ENCODE results near the gene DSP.

The DSP gene, protein sequence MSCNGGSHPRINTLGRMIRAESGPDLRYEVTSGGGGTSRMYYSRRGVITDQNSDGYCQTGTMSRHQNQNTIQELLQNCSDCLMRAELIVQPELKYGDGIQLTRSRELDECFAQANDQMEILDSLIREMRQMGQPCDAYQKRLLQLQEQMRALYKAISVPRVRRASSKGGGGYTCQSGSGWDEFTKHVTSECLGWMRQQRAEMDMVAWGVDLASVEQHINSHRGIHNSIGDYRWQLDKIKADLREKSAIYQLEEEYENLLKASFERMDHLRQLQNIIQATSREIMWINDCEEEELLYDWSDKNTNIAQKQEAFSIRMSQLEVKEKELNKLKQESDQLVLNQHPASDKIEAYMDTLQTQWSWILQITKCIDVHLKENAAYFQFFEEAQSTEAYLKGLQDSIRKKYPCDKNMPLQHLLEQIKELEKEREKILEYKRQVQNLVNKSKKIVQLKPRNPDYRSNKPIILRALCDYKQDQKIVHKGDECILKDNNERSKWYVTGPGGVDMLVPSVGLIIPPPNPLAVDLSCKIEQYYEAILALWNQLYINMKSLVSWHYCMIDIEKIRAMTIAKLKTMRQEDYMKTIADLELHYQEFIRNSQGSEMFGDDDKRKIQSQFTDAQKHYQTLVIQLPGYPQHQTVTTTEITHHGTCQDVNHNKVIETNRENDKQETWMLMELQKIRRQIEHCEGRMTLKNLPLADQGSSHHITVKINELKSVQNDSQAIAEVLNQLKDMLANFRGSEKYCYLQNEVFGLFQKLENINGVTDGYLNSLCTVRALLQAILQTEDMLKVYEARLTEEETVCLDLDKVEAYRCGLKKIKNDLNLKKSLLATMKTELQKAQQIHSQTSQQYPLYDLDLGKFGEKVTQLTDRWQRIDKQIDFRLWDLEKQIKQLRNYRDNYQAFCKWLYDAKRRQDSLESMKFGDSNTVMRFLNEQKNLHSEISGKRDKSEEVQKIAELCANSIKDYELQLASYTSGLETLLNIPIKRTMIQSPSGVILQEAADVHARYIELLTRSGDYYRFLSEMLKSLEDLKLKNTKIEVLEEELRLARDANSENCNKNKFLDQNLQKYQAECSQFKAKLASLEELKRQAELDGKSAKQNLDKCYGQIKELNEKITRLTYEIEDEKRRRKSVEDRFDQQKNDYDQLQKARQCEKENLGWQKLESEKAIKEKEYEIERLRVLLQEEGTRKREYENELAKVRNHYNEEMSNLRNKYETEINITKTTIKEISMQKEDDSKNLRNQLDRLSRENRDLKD (N-terminal part only)

DNA sequence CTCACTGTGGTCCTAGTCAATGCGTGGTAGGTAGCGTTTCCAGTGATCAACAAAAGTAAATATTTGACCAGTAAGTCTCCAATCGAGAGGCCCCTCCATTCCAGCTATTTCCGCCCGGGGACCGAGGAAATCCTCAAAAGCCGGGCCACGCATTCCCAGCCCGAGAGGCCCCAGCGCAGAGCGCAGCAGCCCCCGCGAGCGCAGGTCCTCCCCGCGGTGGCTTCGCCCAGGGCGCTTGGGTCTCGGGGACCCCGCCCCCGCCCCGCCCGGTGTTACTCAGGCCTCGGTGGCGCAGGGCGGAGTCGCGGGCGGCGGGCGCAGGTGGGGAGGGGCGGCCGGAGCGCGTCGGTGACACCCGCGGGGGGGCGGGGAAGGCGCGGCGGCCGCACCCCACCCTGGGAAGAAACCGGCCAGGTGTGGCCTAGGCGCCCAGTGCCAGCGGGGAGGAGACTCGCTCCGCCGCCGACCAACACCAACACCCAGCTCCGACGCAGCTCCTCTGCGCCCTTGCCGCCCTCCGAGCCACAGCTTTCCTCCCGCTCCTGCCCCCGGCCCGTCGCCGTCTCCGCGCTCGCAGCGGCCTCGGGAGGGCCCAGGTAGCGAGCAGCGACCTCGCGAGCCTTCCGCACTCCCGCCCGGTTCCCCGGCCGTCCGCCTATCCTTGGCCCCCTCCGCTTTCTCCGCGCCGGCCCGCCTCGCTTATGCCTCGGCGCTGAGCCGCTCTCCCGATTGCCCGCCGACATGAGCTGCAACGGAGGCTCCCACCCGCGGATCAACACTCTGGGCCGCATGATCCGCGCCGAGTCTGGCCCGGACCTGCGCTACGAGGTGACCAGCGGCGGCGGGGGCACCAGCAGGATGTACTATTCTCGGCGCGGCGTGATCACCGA, at the start of gene DSP:
Gene DSP (plus strand): TSS at position 497 of the 890 bp plus-strand sequence. CDS start 245 bp downstream, at position 742.
- DNase-seq, result no peak

DNA sequence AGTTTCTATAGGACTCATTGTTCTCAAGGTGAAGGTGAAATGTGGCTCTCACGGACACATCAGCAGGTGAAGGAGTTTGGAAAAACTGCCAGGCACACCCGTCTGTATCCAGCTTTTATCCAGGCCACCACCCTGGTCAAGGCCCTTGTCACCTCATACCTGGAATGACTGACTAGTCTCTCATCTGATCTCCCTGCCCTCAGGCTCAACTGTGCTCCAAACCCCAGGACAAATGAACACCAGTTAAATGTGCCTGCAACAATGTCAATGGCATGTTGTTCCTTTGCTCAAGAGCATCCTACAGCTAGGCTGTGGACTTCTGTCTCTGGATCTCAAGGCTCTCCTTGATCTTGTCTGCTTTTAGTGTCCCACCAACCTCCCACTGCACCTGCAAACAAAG, 47.6 kb upstream of the DSP start:
- no peak for DNase-seq

DNA sequence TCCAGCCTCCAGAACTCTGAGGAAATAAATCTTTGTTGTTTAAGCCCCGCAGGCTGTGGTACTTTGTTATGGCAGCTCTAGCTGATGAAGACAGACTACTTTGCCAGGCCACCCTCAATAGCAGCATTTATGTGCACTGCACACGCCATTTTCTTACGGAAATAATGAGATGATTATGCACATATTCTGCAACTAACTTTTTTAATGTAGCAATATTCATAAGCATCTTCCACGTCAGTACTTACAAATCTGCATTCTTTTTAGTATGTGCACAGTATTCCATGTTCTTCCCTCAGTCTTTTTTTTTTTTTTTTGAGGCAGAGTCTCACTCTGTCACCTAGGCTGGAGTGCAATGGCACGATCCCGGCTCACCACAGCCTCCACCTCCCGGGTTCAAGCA, 46.8 kb upstream of the DSP start:
- no peak for DNase-seq

DNA sequence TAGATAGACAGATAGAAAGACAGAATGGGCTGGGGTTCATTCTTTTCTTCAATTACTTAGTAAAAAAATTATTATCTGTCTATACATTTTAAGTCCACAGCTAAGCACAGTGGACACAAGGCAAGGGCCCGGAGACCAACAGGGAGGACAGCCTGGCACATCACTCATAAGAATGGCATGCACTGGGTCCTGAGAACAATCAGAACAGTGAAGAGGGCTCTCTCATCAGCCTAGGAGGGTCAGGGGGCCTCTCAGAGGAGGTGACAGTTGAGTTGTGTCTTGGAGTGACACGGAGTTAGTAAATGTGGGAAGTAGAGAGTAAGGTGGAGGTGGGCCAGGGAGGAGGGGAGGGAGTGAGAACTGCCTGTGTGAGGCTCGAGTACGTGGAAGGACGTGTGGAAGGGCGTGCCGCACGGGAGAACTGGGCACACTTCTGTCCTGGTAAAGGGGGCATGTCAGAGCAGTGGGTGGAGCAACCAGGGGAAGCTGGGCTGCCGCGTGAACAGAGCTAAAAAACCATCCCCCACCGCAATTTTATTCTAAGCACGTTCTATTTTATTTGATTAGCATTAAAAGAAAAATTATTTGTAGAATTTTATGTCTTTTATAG, 45.1 kb upstream of the DSP start:
- DNase-seq, result no peak

DNA sequence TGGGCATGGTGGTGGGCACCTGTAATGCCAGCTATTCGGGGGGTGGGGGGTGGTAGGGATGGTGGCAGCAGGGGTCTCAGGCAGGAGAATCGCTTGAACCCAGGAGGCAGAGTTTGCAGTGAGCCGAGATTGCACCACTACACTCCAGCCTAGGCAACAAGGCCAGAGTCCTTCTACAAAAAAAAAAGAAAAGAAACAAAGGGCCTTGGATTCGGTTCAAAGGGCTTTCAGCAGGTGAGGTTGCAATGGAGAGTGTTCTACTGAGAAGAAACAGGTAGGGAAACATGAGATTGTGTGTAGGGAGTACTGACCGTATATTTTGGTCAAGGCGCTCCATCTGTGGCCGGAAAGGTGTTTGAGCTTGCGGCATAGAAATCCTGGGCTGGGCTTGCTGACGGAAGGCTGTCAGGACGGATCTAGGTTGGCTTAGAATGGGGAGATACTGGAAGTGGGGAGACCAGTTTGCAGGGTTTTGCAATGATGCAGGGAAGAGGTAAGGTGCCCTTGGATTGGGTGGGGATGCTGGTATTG, 40.7 kb upstream of the DSP start:
- no peak for DNase-seq

DNA sequence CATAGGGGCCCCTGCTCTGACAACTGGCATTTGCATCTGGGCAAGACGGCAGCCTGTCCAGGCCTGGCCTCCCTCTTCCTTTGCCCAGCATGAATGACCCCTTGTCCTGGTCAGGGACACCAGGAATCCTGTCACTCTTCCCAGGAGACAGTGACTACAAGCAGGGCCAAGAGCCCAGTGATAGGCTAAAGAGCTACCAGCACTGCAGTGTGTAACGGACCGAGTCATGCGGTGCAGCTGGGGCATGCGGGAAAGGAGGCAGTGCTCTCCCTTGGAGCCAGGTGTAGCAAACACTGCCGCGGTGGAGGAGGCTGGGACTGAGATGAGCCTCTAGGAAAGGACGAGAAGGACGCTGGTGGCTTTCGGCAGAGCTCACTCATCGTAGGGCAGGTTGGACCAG, 38.7 kb upstream of the DSP start:
- no peak for DNase-seq

DNA sequence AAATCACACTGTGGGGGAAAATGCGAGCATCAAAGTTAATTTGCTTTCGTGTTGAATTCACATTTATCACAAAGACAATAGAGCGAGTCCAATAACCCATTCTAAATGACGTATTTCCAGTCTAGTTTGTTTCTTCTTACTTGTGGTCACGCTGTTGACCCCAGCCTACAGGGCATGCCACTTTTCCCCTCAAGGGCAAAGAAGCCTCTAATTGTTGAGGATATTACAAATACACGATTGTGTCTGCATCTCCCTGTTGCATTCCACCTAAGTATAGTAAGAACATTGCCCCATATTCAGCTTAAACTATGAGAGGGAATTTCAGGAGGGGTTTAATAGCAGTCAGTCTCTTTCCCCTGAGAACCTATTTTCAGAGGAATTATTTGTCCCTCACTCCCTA, 37.4 kb upstream of the DSP start:
- no peak for DNase-seq

DNA sequence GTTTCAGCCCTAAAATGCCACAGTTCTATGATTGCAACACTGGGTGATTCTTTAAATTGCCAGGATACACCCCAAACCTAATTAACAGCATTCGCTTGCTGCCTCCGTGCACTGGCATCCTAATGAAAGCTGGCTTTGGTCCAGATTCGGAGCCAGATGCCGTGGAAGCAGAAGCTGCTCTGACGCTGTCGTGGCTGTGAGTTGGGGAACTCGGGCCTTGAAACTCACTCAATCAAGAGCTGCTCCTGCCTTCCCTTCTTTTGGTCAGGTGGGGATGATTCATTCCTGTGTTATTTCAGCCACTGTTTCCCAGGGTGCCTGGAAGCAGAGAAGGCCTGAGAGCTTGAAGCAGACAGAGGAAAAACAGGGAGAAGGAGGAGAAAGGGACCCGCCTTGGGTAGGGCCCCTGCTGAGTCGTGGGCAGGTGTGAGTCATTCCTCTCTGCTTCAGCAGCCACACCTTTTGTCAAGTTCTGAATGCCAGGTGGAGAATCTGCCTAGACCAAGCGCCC, 36.2 kb upstream of the DSP start:
- peak; percentile 23 to 53 for DNase-seq

DNA sequence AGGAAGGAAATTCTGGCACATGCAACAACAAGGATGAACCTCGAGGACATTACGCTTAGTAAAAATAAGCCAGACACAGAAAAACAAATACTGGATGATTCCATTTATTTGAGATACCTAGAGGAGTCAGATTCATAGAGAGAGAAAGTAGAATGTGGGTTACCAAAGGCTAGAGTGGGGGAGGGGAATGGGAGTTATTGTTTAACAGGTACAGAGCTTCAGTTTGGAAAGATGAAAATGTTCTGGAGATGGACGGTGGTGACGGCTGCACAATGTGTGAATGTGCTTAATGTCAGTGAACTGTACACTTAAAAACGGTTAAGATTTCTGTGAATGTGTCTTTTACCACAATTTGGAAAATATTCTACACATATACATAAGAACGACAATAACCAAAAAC, 33.9 kb upstream of the DSP start:
- DNase-seq, result no peak

DNA sequence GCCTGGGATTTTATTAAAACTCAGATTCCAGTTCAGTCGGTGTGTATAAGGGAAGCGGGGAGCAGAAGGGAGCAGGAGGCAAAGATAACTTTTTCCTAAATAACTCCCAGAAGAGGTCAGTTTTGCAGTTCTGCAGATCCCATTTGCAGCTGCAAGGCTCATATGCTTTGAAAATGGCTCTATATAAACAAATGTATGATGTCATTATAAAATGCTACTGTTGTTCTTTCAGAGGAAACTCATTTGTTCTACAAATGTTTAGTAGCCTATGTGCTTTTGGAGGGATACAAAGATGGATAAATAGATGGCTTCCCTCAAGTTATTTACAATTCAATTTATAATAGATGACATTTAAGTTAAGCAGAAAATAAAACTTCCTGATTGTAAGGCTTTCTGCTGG, 29.2 kb upstream of the DSP start:
- no peak for DNase-seq

DNA sequence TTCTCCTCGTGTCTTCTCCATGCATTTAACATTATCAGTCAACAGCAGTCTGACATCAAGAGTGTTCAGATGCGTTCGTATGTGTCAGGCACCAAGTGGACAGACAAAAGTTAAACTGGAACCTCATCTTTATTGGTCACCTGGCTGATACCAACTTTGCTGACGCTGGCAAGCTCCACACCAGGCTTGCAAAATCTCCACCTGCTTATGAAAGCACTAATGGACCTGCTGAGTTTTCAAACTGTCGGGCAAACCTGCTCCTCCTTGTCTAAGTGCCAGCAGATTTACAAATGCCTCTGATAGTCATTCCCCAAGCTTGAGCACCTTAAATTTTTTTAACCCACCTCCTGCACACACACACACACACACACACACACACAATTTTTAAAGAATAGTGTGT, 27.9 kb upstream of the DSP start:
- DNase-seq, result no peak

DNA sequence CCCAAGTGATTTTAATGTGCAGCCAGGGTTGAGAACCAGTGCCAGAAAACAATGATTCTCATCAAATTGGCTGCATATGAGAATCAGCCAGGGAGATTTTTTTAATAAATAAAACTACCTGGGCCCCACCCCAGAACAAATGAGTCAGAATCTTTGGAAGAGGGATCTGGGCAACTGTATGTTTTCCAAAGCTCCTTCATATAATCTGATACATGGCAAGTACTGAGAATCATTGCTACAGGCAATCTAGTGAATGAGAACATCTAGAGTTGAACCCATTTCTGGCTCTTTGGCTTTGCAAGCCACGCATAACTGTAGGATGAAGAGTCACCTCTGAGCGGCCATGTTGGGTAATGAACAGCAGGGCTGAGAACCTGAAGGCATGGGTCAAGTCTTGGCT, 26.1 kb upstream of the DSP start:
- no peak for DNase-seq

DNA sequence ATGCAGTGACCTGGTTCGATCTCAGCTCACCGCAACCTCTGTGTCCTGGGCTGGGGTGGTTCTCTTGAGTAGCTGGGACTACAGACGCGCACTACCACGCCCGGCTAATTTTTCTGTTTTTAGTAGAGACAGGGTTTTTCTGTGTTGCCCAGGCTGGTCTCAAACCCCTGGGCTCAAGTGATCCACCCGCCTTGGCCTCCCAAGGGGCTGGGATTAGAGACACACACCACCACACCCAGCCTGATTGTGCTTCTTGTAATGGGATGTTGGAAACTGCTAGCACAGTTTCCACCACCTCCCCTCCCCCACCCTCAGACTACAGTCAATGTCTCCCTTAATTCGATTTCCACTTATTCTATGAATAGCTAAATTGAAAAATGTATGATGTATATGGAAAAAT, 22.6 kb upstream of the DSP start:
- no peak for DNase-seq

DNA sequence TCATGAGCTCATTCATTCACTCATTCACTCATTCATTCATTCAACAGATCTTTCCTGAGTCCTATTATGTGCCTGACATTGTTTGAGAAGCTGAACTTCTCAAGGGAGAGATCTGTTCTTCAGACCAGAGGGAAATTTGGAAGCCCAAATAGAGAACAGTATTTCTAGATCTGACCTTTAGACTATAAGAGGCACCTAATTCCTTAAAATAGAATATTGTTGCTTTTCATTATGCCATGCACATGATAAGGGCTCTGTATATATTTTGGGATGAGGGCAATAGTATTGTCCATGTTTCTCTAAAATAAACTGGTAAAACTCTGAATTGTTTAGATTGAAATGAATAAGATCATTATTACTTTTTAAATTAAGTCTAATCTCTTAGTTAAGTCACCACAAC, 18.6 kb upstream of the DSP start:
- no peak for DNase-seq

DNA sequence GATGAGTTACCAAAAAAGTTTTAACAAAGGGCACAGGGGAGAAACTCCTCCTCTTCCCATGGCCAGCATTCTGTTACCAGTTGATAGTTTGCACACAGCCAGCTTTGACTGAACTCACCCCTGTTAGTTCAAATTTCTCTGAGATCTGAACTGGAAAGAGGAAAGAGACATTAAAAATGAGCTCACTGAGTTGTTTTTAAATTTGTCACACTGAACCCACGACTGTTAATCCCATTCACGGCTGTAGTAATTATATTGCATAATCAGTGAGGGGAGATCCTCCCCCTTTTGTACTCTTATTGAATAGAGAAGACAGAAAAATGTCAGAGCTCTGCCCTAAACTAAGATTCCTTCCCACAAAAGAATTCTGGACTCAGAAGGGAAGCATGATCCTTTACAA, 17.5 kb upstream of the DSP start:
- no peak for DNase-seq

DNA sequence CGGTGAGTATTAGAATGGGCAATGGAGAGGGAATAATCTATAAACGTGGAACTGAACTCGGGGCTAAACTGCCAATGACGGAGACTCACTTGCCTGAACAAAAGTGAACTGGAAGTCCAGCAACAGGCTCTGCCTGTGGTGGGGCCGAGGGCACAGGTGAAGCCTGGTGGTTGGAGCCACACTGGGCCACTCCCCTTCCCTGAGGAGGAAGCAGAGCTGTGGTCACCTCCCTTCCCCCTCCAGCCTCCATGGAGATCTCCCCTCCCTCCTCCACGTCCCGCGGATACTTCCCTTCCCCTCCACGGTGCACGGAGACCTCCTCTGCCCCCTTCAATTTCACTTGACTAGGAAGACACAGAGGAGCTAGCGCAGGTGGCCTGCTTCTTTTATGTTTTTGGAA, 14.7 kb upstream of the DSP start:
- DNase-seq, result no peak

DNA sequence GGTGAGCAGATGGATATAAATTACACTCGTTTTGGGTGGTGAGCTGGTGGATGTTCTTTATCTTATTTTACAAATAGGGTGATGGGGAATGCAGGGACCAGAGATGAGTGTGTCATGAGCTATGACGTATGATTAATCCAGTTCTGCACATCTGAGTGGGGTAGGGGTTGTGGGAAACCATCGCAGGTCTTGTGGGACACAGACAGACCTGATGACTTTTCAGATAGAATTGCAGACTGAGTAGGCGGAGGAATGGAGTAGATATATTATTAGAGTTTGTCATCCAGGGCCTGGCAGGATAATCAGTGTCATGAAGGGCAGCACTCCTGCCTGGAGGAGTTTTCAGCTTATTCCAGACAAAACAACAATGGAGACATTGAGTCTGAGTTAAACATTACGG, 12.9 kb upstream of the DSP start:
- no peak for DNase-seq

DNA sequence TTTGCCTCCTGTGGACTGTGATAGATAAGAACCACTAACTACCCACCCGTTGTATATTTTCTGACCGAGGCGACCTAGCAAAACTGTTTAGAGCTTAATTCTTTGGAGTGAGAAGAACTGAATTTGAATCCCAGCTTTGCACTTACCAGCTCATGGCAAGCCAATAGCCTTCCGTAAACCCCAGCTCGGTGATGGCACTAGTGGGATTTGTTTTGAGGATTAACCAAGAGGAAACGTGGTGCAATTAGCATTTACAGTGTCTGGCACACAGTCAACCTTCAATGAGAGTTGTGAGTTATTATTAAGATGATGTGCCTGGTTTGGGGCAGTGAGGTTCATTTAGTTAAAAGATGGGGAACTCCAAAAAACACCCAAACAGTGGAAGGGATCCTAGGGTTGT, 12.3 kb upstream of the DSP start:
- DNase-seq, result no peak

DNA sequence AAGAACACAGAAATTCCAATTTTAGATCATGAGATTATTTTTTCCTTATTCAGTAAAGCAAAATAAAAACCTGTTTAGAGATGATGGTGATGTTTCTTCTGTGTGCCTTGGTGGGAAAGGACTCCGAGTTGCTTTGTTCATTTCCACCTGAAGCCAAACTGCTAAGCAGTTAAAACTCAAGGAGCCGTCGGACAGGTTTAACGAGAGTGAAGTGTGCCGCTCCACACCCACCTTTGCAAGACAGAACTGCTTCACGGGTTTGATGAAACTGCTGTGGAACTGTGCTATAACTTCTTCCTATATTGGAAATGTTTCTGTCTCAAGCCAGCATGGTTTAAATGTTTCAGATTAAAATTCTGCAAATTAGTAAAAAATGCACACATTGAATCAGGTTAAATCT, 9.2 kb upstream of the DSP start:
- no peak for DNase-seq

DNA sequence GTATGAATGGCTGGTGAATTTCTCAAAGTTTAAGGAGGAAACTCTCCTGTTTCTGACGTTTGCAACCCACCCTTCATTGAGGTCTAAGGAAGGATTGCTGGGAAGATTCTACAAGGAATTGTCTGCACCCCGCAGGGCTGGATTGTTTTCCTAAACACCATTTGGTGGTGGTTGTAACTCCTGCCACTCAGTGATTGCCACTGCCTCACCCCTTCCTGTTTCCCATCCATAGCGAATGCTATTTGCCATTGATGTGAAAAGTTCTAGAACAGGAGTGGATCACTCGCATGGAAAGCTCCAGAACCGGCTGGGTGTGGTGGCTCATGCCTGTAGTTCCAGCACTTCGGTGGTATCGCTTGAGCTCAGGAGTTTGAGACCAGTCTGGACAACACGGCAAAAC, 8.7 kb upstream of the DSP start:
- no peak for DNase-seq

DNA sequence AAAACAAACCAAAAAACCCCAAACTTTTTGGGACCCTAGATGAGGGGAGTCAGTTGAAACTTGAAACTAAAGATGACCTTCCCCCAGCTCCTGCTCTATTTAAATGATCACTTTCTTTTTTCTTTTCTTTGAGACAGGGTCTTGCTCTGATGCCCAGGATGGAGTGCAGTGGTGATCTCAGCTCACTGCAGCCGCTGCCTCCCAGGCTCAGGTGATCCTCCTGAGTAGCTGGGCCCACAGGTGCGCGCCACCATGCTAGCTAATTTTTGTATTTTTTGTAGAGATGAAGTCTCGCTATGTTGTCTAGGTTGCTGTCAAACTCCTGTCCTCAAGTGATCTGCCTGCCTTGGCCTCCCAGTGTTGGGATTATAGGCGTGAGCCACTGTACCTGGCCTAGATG, 7.3 kb upstream of the DSP start:
- no peak for DNase-seq

DNA sequence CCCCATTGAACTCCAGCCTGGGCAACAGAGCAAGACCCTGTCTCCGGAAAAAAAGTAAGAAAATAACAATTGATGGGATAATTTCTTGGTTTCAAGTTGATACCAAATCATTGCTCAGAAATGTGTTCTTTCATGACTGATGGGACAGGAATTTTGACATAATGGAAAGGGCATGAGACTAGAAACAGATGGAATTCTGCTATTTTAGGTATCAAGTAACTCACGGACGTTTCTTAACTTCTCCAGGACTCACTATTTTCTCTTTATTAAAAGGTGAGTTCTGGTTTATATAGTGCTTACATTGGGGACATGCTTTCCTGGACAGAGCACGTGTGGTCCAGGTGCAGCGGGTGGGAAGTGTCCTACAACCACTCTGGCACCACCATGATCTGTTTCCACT, 6.0 kb upstream of the DSP start:
- DNase-seq, result no peak
